Right renal pelvis (tissue), 4 donors: Measurements from ENCODE around the gene DCLK1. TPM values are rescaled to one million over a fixed set of nuclear protein-coding genes. Genes with fewer than 3 reads are reported as not detected.
A peak's percentile ranks its signal among the peaks of the same experiment; 100 is the strongest.
"Not testable (repeated sequence)": the region's sequence is repeated elsewhere in the genome, so short reads cannot be mapped to it uniquely, and the experiment has no call there.

Source experiments
- DNase-seq, 4 donors: peaks; one replicate each; pipeline ENCODE4 v3.0.0-alpha.2; 2013; ENCODE audit warnings: low read depth in 4 of 4, low spot score in 3 of 4, missing footprints in 1 of 4
- polyA plus RNA-seq, 4 donors: library from polyadenylated mRNA; unstranded; fragments of 120-200 nt; gene quantifications; one replicate each; pipeline ENCODE4 v1.2.1, GENCODE V29; 2013; ENCODE audit not compliant: insufficient read length in 4 of 4

DCLK1 gene
- polyA plus RNA-seq, 4 donors, result 5.6 to 7.0 (median 6.3) TPM

DNA sequence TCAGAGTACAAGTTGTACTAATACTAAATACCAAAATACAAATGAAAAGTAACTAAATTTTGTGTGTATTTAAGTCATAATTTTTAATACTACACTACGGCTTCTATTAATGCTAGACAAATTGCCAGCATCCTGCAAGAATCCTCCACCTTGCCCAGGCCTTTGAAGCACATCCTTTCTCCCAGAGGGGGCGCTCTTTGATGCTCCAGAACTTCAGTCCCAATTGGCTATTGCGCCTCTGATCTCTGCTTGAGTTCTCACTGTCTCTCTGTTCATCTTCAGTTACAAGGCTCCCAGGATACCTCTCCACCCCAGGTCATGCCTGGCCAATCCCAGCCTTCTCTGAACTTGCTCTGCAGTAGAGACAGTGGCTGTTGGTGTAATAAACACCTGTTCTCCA is 141.0 kb downstream of the DCLK1 start:
- DNase-seq, result no peak

DNA sequence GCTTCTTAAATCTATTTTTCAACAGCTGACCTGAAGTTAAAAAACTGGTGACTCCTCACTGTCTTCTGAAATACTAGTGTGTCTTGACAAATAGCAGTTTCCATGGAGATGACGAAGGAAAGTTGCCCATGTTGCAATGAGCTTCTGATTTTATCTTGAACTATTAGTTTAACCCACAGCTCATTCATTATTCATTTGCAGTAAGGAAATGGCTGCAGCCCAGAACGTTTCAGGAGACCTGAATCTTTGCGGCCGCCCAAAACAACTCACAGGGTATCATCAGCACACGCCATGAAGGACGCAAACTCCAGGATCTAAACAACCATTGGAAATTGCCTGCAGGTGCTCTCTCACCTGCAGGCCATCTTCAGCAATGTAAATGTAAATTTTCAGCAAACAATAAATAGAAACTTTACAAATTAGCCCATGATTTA is 142.5 kb downstream of the DCLK1 start:
- no peak for DNase-seq

DNA sequence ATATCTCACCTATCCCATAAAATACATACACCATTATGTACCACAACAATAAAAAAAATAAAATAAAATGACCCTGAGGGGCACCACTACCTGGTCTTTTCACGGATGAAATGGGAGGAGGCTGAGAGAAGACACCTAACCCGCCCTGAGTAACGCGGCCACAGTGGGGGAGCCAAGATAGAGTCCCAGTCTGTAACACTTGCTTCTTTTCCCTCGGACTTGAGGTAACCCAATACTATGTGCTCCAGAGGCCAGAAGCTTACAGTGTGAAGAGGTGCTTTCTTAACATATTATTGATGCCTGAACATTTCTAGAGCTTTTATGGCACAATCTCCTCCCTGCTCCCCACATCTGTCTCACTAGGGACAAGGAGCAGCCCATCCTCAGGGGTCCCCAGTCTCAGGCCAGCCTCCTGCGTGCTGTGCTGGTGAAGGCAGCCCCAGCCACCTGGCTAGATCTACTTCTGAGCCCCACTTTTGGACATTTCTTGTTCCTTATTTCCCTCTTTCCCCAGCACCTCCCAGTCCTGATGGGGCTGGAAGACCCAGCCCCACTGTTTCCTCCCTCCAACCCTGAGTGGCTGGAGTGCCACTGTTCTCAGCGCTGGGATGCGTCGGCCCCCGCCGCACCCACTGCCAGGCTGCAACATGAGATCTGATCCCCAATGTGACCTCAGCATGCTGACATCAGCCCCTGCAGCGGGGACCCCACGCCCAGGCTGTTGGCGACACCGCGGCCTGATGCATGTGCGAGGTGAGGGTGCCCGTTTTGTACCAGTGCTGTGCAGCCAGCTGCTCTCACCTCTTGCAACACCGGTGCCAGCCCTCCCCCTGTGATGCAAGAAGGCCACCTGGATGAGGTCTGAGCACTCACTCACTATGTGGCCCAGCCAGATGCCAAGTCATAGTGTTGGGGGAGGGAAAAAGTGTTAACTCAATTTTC is 143.3 kb downstream of the DCLK1 start:
- no peak for DNase-seq

DNA sequence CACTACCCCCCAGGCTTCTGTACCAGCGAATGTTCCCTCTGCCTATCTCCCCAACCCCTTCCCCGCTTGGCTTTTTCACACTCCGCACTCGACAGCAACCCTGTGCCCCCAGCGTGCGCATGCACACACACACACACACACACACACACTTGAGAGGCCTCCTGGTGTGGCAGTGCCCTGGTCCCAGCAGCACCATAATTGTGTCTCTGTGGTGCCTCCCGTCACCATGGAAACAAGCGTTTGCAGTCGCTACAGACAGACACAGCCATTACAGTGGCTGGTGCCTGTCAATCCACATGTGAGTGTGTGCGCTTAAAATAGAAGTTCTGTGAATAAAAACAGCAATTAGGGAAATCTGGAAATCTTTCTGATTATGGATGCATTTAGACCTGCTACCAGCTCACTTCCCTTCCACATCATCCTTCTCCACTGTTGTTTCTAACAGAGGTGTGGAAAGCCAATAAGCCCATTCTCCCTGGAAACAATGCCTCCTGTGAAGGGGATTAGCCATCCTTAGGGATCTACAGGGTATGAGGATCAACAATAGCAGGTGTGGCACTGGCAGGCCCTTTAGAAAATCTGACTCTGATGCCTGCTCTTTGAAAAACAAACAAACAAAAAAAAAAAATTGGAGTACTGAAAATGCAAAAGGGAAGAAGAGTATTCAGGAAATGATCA is 146.3 kb downstream of the DCLK1 start:
- no peak for DNase-seq

DNA sequence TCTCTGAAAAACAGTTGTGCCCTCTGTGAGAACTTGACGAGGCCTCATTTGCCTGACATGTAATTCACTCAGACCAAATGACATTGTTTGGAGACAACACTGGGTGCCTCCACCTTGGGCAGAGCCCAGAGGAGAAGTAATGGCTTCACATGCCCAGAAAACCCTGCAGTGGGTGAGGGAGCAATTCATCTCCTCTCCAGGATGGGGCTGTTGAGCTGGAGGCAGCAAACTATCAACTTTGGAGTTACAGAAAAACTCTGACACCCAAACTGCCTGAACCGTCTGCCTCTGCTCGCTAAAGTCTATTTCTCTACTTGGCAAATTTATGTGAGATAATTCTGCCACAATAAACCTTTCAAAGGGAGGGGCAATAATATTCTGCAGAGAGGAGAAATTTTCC is 146.9 kb downstream of the DCLK1 start:
- DNase-seq, result no peak

DNA sequence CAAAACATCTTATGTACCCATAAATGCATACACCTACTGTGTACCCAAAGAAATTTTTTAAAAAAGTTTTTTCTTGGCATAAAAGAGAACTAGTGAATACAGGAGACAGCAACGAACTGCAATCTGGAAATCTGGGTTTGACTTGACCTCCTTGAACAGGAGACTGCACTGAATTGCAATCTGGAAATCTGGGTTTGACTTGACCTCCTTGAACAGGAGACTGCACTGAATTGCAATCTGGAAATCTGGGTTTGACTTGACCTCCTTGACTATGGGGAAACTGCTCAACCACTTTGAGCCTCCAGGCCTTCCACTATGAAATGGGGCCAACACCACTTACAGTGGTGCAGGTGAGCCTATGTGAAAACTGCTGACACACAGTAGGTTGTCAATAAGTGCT is 147.5 kb downstream of the DCLK1 start:
- not testable (repeated sequence) for DNase-seq

DNA sequence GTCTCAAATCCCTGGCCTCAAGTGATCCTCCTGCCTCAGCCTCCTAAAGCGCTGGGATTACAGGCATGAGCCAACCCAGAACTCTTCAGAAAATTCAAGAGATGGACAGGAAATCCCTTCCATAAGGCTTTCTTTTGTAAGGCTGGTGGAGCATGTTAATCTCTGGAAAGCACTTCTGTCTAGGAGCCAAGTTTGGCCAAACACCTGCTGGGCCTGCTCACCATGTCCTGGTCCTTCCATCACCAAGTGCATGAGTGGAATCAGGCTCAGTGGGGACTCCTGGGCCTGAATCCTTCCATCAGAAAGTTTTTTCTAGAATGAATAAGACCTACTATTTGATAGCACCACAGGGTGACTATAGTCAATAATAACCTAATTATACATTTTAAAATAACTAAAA is 148.0 kb downstream of the DCLK1 start:
- no peak for DNase-seq

DNA sequence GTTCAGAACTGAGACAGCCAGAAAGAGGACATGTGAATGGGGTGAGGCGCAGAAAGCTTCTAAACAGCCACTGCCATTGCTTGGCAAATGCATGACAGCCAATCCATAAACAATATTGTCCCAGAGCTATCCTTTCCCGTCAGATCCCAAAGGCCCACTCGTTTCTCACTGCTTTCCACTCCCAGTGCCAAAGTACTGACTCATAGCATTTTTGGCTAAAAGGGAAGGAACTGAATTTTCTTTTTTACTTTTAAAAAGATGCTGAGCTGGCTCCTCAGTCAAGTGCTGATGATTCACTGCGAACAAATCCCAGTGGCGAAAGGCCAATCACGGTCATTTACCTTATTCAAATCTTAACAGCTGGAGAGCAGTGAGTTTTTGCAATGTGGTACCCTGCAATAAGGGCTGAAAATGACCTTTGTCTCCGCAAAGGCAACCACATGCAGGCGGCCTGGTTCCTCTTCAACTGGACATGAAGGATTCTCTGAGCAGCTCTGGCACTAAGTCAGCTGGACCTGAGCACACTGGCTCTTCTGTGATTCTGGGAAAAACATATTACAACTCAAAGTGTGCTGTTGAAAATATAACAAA is 151.7 kb downstream of the DCLK1 start:
- DNase-seq, result no peak

DNA sequence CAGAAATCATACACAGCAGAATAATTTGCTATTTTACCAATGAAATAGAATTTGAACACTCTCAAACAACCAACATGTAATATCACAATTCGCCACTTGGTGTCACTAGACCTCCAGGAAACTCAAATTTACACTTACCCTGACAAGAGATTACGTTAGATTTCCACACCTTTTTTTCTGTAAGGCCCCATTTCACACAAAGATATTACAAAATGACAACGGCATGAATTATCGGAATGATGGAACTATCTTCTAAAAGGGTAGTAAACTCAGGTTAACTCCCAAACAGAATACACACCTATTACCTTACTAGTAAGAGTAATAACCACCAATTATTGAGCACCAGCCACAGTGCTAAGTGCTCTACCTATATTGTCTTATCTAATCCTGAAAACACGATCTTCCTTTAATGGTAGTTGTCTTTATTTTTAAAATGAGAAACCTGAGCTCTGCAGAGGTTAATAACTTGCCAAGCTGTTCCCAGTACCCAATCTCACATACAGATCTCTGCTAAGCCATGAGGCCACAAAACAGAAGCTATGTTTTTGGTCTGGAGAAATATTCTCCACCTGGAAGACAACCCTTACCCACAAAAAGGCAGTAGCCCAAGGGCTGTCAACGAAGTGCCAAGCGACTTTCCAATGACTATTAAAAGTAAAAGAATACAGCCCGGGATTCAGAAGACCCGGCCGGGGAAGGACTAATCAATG is 152.4 kb downstream of the DCLK1 start:
- DNase-seq, result peak; percentile 48 to 55 (median 50)

DNA sequence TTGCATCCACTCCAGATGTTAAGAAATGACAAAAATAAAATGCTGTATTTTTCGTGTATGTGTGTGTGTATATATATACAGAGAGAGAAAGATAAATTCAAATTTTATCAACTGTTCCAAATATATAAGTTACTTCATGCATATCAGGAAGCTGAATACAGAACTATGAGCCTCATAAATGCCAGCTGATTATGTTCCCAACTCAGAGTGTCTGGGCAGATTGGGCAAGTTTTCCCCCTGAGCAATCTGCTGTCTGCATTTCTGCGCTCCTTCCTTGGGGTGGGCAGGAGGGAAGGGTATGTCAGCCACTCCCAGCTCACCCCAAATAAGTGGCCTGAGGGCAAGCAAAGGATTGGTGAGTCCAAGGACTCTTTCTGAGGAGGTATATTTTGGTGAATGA is 154.1 kb downstream of the DCLK1 start:
- DNase-seq, result no peak

DNA sequence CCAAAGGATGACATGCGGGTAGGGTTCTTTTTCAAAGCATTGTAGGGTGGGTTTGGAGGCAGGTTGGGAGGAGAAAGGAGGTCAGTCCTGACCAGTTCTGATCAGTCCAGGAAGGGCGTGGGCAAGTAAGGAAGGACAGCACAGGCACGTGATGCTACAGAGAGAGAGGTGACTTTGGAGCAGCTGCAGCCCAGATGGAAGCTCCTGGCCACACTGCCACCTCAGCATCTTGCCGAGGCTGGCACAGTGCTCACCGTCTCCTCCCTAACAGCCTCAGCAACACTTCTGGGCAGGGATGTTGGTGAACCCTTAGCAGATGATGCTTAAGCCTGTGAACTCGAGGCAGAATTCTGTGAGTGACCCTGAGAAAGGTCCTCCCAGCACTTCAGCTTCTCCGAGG is 155.1 kb downstream of the DCLK1 start:
- DNase-seq, result no peak

DNA sequence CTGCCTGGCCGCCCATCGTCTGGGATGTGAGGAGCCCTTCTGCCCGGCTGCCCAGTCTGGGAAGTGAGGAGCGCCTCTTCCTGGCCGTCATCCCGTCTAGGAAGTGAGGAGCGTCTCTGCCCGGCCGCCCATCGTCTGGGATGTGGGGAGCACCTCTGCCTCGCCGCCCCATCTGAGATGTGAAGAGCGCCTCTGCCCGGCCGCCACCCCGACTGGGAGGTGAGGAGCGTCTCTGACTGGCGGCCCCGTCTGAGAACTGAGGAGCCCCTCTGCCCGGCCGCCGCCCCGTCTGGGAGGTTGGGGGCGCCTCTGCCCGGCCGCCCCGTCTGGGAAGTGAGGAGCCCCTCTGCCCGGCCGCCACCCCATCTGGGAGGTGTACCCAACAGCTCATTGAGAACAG is 164.2 kb downstream of the DCLK1 start:
- not testable (repeated sequence) for DNase-seq

DNA sequence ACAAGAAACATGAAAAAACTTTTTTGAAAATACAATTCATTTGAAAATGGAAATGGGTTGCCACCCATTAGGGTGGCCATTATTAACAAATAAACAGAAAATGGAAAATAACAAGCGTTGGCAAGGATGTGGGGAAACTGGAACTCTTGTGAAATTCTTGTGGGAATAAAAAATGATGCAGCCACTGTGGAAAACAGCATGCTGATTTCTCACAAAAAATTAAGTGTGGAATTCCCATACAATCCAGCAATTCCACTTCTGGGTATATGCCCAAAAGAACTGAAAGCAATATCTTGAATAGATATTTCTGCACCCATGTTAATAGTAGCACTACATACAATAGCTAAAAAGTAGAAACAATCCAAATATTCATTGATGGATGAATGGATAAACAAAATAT is 165.2 kb downstream of the DCLK1 start:
- no peak for DNase-seq

DNA sequence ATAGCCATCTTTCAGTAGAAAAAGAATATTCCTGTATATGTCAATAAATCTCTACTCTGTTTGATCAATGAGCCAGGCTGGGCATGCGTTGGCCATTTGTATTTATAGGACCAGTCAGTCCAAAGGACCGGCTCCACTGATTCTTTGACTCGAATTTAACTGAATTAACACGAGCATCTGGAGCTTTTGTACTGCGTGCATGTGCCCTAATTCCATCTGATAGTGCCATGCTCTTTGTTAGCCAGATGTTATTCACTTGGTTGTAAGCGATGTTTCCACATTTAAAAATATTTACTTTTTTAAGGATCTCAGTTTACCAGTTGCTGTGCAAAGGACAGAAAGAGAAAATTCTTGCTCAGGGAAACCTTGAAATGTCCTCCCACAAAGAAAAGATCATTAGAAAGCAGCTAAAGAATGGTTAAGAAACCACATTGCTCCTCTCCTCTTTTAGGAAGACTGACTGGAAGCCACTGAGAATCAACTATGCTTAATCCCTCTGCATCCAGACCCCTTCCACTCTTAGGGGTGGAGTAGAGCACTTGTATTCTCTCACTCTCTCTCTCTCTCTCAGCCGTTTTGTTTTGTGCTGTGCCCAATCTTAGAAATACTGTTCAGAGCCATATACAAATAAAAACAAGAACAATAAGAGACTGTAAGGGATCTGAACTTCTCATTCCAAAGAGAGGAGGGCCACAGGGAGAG is 165.8 kb downstream of the DCLK1 start:
- DNase-seq, result no peak

DNA sequence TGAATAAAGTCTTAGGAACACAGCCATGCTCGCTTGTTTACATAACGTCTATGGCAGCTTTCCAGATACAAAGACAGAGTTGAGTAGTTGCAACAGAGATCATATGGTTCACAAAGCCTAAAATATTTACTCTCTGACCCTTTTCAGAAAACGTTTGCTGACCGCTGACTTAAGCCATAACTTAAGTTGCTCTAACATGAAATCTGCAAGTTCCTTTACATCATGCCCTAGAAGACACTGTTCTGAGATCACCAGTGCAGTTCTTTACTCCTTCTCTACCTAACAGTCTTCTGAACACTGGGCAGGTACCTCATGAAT is 166.4 kb downstream of the DCLK1 start:
- DNase-seq, result peak in 1 of 4 donors; percentile 17

DNA sequence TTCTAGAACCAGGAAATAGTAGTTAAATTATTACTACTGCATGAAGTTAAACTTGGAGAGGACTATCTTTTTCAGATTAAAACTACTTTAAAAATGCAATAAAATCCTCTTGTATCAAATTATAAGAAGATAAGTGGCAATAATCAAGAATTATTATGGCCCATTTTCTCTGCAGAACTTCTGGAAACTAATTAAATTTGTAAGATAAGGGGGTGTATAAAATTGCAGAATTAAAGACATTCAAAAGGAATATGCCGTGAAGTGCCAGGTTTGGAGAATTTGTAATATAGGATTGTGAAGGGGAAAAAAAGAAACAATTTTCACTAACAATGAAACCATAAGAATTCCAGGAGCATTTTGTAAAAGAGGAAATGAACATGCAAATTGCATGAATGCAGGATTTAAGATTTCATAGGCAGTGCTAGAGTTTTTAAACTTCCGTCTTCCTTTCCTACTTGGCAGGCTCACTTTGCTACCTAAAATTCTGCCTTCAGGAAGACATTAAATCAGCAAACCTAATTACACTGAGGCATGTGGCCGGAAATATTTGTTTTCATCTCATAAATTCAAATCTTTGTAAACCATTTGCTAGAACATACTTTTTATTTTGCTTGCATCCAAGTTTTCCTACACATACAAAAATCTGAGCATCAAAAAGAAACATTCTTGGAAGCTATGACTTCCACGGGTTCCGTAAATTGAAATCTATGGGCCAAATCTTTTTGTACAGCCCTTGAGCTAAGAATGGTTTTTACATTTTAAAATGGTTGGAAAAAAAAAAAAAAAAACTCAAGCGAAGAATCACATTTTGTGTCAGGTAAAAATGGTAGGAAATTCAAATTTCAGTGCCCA is 166.9 kb downstream of the DCLK1 start:
- peak in 1 of 4 donors; percentile 25 for DNase-seq

DNA sequence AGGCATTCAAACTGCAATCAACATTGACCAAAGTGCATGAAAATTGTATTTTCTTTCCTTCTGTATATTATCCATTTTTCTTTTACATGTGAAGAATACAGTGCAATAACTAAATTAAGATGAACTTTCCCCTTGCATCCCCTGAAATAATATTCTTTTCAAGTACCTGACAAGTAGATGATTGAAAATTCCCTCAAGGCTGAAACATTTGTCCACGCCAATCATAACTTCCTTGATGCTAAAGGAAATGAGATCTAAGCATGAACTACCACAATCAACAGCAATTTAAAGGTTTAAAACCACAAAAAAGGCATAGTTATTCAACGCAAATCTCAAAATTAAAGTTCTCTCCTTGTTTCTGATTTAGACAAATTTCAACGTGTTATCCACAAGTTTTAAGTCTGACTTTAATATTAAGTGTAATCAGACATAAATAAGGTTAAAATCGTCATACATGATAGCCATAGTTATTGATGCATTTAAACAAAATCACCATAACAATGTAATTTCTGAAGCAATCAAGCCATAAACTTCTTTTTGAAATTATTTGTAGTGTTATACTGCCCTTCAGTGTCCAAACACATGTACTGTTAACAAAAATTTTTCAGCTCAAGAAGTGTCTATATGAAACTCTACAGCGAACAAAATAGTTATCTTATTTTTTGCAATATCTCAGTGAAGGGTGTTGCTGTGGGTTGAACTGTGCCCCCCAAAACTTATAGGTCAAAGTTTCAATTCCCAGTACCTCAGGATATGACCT is 169.5 kb downstream of the DCLK1 start:
- no peak for DNase-seq

DNA sequence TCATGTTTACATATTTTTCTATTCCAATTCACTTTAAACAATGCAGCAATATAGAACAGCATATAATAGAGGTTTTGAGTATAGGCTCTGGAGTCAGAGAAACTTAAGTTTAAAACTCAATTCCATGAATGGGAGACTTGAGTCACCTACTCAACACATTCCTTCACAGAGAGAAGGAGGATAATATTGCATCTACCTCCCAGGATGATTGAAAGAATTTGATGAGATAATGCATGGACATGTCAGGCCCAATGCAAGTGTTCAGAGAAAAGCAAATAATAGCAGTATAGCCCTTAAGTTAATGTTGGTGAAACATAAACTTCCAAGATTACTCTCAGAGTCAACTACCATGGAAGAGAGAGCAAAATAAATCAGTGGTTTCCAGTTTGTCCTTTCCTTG is 170.2 kb downstream of the DCLK1 start:
- no peak for DNase-seq

DNA sequence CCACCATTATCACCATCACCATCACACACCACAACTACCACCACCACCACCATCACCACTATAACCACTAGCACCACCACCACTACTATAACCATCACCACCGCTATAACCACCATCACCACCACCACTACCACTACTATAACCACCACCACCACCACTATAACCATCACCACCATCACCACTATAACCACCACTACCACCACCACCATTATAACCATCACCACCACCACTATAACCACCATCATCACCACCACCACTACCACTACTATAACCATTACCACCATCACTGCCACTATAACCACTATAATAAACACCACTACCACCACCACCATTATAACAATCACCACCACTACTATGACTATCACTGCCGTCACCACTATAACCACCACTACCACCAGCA is 173.2 kb downstream of the DCLK1 start:
- no peak for DNase-seq
